SHP77 (cell line): ENCODE measurements around the gene PPP1R3A.

ENCODE experiments used
- DNase-seq, 2 experiments: peaks; one replicate each; lab custom pipeline; 2025; lab: John Stamatoyannopoulos, UW

Gene PPP1R3A

DNA sequence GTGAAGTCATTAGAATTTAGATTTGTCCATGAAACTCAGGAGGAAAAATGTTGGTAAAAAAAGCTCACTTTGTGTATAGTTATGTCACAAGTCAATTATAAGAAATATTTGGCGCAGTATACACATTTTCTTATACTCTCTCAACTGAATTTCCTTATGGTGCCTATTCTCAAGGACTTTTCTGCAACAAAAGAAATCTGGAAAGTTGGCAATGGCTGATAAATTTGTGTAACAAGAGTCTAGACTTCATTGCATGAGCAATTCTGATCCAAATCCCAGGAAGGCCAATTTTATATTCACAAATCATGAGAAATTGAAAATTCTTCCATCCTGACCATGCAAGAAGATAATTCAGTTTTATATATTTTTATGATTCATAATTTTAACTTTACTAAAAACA lies 35.7 kb downstream of the PPP1R3A start:
- DNase-seq, result no peak

DNA sequence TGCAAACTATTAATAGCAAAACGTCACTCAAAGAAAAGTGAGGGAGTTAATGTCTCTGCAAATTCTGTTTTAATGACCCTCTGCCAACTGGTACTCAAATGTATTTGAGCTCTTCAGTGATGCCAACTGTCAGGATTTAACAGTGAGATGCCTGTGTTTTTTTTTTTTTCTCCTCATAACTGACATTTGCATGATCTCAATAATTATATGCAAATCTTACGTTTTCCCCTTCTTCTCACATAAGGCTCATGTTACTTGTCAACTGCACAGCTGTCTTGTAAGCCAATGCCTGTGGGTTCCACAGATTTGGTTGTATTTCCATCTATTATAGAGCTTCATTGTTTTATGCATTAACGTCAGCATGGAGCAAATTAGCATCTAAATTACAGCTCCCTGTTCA lies 38.2 kb downstream of the PPP1R3A start:
- no peak for DNase-seq

DNA sequence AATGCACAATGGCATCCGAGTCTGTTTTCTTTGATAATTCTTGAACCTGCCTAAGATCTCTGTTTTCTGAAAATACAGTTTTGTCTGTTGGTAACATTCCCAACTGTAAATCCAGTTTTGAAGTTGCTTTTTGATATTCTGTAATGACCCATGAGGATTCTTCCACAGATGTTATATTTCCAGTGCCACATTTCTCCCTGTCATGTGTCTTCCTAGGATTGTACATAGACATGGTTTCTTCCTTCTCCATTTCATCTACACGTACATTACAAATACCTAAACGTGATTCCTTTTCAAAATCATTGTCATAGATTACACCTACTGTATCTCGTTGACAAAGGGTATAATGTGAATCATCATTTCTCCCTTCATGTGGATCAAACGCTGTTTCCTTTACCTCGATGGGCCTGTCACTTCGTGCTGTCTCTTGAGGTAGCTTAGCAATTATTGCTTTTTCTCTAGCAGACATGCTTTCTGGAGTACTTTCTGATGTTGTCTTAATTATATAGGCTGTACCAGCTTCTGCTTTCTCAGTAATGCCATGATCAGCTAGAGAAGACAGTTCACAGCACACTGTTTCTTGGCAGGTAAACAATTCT lies 40.3 kb downstream of the PPP1R3A start:
- DNase-seq, result no peak

DNA sequence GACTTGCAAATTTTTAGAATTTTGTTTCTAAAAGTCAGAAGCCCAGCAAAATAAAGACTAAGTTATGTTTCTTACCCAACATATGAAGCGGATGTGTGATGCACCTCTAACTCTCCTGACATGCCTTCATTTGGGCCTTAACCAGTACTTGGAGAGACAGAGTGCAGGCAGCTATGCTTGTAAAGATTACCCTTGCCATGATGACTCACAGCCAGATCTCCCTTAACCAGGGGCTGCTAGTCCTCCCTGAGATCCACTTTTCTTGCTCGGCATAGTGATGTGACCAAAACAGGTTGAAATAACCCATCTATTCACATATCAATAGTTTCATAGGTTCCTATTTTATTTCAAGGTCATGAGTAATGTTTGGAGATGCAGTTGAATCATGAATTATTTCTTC lies 43.6 kb downstream of the PPP1R3A start:
- DNase-seq, result no peak

DNA sequence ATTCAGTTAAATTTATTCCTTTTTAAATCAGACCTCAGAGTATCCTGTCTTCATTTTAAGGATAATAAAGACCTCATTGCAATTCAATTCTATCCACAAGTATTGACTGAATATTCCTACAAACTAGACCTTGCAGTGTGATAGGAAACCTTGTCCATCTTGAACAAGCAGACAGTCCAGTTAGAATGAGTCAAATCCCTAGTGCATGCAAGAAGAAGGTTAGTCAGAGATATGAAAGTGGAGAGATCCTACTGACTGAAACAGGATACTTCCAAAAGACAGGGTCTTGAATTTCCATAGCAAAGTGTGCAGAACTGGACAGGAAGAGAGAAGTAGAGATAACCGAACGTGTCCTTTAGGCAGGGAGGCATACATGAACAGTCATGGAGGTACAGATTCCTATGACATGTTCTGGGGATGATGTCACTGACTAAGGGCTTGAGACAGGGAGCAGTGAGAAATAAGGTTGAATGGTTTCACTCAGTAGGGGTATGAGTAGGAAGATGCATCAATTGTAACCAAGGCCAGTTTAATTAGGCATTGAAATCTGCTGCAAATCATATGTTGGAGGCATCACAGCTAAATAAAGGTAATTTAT lies 45.2 kb downstream of the PPP1R3A start:
- no peak for DNase-seq

DNA sequence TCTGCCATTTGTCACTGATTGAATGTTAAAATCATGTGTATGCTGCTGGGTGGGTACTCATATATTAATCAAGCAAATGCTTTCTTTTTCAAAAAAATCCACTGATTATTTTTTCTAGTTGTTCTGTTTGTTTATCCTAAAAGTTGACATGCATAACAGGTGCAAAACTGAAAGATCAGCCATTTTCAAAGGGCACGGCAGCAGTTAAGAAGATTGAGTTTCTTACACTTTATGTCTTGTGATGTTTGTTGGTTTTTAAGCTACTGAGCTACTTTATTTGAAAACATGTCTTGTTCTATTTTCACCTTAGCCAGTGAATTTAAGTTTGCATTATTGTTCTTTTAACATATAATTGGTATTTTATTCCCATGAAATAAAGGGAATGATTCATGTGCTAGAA lies 45.8 kb downstream of the PPP1R3A start:
- no peak for DNase-seq

DNA sequence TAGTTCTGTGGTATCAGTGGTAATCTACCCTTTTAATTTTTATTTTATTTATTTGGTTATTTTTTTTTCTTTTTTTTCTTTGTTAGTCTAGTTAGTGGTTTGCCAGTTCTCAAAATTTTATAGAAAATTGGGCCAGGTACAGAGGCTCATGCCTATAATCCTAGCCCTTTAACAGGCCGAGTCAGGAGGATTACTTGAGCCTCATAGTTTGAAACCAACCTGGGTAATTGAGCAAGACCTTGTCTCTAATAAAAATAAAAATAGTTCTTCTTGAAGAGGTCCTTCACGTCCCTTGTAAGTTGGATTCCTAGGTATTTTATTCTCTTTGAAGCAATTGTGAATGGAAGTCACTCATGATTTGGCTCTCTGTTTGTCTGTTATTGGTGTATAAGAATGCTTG lies 51.5 kb downstream of the PPP1R3A start:
- no peak for DNase-seq

DNA sequence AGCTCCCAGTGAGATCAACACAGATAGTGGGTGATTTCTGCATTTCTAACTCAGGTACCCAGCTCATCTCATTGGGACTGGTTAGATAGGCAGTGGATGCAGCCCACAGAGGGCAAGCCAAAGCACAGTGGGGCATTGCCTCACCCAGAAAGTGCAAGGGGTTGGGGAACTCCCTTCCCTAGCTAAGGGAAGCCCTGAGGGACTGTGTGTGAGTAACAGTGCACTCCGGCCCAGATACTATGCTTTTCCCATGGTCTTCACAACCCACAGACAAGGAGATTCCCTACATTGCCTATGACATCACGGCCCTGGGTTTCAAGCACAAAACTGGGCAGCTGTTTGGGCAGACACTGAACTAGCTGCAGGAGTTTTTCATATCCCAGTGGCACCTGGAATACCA lies 62.8 kb downstream of the PPP1R3A start:
- no peak for DNase-seq

DNA sequence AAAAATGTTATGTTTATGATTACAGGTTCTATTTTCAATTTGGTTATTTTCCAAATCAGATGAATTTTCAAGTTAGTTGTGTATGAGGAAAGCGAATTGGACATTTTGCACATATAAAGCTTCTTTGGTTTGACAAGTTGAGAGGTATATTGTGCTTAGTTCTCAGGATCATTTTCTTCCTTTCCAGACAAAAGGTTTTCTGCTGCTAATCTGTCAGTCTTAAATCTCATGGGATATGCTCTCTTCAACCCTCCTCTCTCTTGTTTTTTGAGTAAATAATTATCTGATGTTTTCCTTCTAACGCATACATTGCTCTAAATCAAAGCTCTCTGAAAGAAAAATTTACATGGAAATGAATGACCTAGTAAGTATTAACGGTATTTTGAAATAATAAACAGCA lies 77.9 kb downstream of the PPP1R3A start:
- no peak for DNase-seq

DNA sequence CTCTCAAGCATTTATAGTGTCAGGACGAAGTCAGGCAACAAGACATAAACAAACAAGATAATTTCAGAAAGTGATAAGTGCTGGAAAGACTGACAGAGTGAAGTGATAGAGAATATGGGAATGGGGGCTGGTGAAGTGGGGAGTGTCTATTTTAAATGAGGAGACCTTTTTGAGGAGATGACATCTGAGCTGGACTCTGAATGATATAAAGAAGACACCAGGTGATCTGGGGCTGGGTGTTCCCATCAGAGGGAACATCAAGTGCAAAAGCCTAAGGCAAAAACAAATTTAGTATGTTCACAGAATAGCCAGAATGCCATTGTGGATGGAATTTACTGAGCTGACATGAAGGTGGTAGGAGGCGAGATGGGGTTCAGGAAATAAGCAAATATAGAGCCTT lies 83.4 kb downstream of the PPP1R3A start:
- DNase-seq, result no peak

DNA sequence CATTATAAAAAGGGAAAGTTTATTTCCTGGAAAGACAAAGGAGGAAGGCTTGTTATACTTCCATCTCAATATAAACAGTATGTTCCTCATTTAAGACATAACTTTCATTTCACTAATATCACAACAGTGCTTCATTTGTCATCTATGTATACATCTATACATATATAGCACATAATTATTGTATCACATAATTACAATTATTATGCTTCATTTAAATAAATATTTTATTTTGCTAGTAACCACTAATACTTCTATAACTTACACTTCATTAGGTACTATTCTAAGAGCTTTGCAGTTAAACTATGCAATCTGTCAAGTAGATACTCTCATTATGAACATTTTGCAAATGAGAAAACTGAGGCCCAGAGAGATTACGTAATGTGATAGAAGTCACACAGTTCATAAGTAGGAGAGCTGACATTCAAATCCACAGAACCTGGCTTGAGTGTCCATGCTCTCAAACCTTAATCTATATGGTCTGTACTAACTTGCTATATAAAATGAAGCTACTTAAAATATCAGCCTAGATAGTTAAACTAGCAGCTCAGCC lies 86.5 kb downstream of the PPP1R3A start:
- DNase-seq, result no peak

DNA sequence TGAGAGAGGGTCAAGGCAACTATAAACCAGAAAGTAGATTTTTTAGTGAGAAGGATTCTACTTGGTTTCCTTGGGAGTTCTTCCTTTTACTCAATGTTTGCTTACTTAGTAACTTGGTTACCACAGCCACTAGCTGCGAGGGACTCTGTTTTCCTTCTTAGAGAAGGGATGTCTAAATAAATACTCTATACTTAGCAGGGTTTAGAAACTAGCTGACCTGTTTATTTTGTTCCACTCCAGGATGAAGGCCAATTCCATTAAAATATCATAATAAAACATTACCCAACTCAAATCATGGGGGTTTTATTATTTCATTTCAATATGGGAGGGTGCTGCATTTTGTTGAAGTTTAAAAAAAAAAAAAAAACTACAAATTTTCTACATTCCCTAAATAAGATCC lies 87.3 kb downstream of the PPP1R3A start:
- no peak for DNase-seq

DNA sequence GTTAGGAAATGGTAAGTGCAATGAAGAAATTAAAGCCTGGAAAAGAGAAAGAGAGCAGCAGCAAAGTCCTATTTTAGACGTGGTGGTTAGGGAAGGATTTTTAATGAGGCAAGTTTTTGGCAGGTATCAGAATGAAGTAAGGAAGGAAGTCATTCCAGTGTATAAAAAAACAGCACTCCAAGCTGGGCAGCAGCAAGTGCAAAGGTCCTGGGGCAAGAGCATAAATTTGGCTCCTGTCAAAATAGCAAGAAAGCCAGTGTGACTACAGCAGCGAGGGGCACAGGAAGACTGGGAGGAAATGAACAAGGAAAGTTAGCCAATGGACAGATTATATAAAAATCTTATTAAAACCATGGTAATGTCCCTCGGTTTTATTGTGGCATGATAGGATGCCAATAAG lies 90.2 kb downstream of the PPP1R3A start:
- DNase-seq, result no peak
